ENCODE measurements around the gene PNKD. TPM values are rescaled to one million over a fixed set of nuclear protein-coding genes. Genes with fewer than 3 reads are reported as not detected.
"Not testable (repeated sequence)": the region's sequence is repeated elsewhere in the genome, so short reads cannot be mapped to it uniquely, and the experiment has no call there.

Gene PNKD
- polyA plus RNA-seq, 3 donors, result 89.9 to 98.8 (median 89.9) TPM

DNA sequence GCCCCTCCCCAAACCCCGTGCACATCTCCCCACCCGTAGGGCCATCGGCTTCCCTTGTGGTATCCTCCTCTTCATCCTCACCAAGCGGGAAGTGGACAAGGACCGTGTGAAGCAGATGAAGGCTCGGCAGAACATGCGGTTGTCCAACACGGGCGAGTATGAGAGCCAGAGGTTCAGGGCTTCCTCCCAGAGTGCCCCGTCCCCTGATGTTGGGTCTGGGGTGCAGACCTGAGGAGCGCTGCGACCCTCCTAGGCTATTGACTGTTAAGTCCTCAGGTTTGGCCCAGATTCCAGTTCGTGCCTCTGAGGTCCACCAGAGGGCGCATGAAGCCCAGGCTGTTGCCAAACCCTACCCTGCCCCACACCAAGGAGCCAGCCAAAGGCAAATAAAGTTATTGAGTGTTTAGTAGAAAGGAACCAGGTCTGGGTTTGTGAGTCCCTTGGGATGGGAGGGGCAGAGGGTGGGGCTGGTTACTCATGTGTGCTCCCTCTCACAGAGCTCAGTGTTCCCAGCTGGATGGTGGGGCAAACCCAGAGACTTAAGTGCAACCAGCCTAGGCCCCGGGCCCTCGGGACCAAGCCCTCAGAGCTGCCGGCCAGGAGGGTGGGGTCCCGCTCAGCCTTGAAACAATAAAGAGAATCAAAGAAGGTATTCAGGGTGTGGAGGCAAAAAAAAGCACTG, 2.4 kb downstream of the PNKD start:
- DNase-seq (ENCODE audit: low read depth in 3 of 3, low spot score in 2 of 3), result peak in 1 of 3 donors; percentile 62

GRCh38 chr2:218273214-218273907, 3.0 kb downstream of the PNKD start:
- not testable (repeated sequence) for DNase-seq (ENCODE audit: low read depth in 3 of 3, low spot score in 2 of 3)

- no peak for DNase-seq (ENCODE audit: low read depth in 3 of 3, low spot score in 2 of 3)
These were observed 3.6 kb downstream of the PNKD start for GRCh38 chr2:218273908-218274249.

DNA sequence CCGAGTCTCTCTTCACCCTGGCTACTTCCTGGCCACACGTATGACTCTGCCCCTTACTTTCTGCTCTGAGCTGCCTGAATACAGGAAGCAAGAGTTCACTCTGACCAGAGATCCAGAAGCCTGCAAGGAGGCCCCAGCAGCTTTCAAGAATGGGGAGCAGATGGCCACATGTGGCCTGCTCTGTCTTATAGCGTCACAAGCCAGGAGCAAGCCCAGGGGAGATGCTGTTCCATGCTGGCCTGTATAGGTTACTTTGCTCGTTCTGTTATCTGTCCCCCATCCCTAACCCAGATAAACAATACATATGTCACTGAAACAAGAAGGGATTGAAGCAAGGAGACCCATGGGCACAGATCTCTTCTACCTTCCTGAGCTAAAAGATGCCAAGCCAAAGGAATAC, 4.3 kb downstream of the PNKD start:
- no peak for DNase-seq (ENCODE audit: low read depth in 3 of 3, low spot score in 2 of 3)

DNA sequence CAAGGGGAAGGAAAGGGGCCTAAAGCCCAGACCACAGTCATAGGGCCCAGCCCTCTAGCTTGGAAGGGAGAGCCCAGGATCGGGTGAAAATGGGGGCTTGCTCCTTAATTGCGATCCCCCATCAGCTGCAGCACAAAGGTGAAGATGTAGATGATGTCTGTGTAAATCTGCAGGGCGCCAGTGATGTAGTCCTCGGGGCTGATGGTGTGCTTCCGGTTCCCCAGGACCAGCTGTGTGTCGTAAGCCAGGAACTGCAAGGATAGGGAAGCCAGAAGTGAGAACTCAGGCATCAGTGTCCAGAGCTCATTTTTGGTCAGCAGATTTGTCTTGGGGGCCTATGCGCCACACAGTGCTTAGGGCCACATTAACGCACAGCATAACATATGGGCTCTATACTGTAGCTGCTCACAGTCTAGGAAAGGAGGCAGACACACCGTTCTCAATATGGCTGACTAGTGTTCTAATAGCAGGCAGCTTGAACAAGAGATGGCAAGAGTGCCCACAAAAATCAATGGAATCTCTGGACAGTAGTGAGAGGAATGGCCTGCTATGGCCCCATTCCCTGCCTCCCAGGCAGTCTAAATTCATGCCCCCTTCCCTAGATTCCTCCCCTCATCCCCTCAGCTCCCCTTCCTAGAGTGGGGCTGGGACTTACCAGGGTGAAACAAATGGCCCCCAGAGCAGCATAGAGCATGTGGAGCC, 5.2 kb downstream of the PNKD start:
- no peak for DNase-seq (ENCODE audit: low read depth in 3 of 3, low spot score in 2 of 3)

DNA sequence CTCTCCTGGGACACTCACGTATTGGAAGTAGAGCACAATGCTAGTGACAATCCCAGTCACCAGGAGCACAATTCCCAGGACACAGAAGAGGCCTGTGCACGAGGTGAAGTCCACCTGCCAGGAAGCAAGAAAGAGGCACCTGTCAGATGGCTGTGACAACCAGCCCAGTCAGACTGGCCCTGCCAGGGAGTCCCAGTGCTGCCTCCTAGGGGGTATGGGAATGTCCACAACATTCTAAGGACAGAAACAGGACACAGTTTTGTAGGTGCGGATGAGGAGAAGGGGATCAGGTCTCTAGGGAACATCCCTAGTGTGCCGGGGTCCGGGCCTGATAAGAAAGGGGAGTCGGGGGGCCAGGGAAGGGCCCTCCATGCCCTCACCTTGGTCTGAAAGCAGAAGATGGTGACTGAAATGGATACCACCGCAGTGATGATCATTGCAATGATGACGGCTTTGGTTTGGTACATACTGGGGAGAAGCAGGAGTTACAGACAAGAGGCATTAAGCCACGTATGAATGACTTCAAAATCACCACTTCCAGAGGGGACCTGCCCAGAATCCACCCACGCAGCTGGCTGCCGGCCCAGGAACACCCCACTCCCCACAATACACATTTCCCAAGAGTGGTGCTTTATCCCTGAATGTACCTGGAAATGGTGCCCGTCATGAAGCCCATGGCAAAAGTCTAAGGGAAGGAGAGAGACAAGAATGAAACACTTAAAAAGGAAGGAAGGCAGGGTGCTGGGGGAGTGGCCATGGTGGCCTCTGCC, 6.9 kb downstream of the PNKD start:
- no peak for DNase-seq (ENCODE audit: low read depth in 3 of 3, low spot score in 2 of 3)

DNA sequence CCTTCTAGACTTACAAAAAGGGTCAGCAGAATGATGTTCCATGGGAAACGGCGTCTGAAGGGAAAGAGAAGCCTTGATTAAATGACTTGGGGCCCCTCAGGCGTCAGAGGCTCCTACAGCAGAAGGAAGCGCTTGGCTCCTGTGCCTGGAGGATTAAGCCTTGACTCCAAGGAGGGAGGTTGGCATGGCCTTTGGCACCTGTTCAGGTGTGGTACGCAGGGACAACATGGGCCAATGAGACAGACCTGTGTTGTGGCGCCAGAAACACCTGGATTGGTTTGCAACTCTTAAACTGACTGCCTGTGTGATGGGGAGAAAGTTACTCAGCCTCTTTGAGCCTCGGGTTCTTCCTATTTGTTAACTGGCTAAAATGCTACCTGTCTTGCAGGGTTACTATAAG, 7.6 kb downstream of the PNKD start:
- no peak for DNase-seq (ENCODE audit: low read depth in 3 of 3, low spot score in 2 of 3)

GRCh38 chr2:218278531-218279360, 8.4 kb downstream of the PNKD start:
- no peak for DNase-seq (ENCODE audit: low read depth in 3 of 3, low spot score in 2 of 3)

DNA sequence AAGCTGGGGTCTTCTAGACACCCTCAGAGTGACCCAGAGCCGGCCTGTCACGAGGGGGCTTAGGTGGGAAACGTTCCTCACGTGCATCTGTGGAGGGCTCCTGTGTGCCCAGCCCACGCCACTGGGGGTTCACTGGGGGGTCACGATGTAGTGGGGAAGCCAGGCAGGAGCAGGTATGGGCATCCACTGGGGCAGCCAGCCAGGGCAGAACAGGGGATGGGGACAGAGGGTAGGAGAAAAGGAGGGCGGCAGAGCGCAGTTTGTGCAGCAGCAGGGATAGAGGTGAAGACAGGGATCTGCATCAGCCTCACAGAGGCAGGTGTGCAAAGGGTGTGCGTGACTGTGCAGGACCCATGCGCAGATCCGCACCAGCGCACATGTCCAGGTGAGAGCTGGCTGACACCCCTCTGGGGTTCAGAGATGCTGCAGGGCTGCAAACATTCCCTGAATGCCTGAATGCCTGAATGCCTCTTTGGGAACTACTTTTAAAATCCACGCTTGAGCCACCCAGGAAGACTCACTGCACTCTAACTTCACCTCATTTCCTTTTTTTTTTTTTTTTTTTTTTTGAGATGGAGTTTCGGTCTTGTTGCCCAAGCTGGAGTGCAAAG, 10.0 kb downstream of the PNKD start:
- DNase-seq (ENCODE audit: low read depth in 3 of 3, low spot score in 2 of 3), result no peak

- no peak for DNase-seq (ENCODE audit: low read depth in 3 of 3, low spot score in 2 of 3)
These were observed 11.1 kb downstream of the PNKD start for GRCh38 chr2:218281449-218281848.

GRCh38 chr2:218282173-218282991, 12.1 kb downstream of the PNKD start:
- no peak for DNase-seq (ENCODE audit: low read depth in 3 of 3, low spot score in 2 of 3)

DNA sequence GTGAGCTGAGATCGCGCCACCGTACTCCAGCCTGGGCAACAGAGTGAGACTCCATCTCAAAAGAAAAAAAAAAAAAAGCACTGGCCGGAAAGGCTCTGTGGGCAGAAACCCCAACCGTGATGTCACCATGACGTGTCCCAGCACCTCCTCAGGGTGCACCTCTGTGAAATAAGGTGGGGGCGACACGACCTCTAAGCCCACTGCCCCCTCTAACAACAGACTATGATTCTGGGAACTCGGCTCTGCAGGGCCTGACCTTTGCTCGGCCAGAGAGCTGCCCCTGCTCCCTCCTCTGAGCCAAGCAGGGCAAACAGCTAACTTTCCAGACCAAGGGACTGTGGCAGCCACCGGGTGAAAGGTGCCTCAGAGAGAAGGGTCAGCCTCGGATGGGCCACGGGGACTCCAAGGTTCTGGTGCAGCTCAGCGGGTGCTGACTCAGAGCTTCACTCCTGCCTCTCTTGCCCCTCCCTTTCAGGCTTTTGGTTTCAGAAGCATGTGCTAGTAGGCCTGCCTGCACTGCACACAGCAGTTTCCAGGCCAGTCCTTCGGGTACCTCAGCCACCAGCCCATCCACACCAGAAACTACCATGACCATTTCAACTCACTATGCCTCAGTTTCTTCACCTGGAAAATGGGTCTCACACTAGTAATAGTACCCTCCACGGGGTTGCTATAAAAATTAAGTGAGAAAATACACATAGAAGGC, 13.9 kb downstream of the PNKD start:
- no peak for DNase-seq (ENCODE audit: low read depth in 3 of 3, low spot score in 2 of 3)

GRCh38 chr2:218285604-218286003, 15.3 kb downstream of the PNKD start:
- no peak for DNase-seq (ENCODE audit: low read depth in 3 of 3, low spot score in 2 of 3)

DNA sequence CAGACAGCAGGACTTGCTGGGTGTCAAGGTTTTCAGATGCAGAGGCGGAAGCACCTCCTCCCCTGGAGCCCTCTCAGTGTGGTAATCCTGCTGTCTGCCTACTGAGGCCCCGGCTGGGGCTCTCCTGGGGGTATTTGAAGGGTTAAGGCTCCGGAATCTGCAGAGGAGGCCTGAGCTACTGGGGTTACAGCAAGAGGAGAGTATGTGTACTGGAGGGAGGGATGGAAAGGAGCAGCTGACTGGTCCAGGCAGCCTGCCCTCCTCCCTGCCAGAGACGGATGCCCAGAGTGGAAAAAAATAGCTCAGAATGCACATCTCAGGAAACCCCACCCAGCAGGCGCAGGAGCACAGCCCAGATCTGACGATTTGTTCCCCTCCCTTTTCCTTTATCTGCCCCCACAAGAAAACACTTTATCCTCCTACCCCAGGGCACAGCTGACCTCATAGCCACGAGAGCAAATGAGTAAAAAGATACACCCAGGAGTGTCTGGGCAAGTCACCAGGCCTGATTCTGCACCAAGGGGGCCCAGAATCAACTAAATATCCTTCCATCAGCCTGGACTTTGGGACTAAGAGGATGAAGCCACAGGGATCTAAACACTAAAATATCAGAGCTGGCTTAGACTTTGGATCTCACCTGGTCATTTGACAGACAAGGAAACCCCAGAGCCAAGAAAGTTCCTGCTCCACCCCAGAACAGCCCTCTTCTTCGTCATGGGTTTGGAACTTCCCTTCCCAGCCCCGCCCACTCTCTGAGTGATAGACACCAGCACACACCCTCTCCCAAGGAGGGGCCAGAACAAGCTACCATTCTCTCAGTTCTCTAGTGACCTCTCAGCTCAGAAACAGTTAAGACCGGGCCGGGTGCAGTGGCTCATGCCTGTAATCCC, 16.5 kb downstream of the PNKD start:
- peak in 1 of 3 donors; percentile 54 for DNase-seq (ENCODE audit: low read depth in 3 of 3, low spot score in 2 of 3)

DNA sequence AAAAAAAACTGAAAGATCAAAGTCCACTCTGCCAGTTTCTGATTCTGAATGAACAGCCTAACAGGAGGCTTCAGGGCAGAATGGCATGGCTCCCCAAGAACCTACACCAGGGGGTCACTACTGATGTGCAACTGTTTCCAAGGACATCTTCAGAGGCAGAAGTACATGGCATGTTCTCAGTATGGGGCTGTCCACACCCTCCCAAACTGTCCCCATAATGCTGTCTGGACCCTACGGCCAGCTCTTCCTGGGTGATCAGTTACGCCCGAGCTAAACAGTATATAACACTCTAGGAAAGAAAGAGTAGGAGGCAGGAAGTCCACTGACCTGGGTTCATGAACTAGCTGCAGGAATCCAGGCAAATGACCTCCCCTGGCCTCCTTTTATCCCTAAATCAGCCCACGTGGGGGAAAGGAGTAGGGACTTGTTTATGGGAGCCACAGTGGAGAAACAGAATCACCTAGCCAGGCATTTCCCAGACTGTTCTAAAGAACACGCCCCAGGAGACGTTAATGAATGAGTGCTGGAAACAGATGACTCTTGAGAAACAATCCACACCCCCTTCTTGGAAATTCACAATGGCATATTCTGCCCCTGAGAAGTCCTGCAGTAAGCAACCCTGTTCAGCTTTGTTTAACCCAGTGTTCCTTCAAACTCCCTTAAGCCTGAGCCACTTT, 19.5 kb downstream of the PNKD start:
- DNase-seq (ENCODE audit: low read depth in 3 of 3, low spot score in 2 of 3), result no peak

DNA sequence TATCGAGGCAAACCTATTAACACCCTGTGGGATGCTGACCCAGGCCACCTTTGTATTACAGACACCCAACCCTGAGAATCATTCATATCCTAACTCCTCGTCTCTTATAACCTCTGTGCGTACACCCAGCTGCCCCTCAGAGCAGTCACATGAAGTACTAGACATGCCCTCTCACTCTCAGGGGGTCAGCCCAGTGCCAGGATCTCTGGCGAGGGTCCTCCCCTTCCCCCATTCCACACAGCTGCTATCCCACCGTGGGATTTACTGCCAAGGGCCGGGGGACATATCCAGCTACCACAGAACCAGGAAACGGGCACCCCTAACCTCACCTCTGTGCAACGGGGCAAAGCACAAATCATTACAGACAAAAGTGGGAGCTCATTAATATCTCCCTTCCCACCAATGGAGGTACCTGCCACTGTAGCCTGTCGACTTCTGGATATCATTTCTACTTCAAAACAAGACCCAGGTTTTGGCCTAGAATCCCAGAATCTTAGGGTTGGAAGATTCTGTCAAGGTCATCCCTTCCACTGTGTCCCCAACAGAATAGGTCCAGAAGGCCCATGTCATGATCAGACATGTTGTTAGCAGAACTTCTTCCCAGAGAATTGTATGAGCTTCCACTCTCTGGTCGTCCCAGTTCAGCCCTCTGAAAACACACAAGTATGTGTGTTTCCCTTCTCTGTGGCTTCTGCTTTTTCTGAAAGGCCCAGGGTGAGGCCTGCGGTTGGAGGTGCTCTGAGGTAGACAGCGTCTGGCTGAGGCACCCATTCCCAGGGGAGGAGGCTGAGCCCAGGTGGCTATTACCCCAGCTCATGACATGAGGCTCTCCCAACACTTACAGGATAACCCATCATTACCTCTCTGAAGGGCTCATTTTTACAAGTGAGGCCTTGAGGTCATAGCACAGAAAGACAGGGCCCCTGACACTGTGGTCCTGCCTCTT, 20.3 kb downstream of the PNKD start:
- no peak for DNase-seq (ENCODE audit: low read depth in 3 of 3, low spot score in 2 of 3)
